Measurements from ENCODE around the gene STN1. TPM values are rescaled to one million over a fixed set of nuclear protein-coding genes. Genes with fewer than 3 reads are reported as not detected.

STN1 gene
- total and polyA plus RNA-seq, 9 of the 15 experiments (the other 6 are each of a cell fraction or from before 2014, with no cell fraction given): 9.1 to 19.6 (median 13.8) TPM

- TF ChIP-seq KAT7 (CRISPR knock-in tag; IDR thresholded peaks at IDR 0.05; ENCODE audit: borderline replicate concordance) (no peak), PURB (CRISPR knock-in tag; IDR thresholded peaks at IDR 0.05; ENCODE audit: low read depth) (no peak), CHD2 (IDR thresholded peaks at IDR 0.05; ENCODE audit: low read depth, low read length) (no peak), STAT5A (IDR thresholded peaks at IDR 0.05; ENCODE audit: borderline replicate concordance, low read length) (no peak), NR4A1 (CRISPR knock-in tag; IDR thresholded peaks at IDR 0.05) (no peak), NR4A1 (tag; IDR thresholded peaks at IDR 0.05) (no peak), LARP7 (IDR thresholded peaks at IDR 0.05) (no peak), PHF20 (IDR thresholded peaks at IDR 0.05; ENCODE audit: partially characterized antibody) (no peak), ZNF324 (CRISPR knock-in tag; IDR thresholded peaks at IDR 0.05) (no peak), MIER1 (IDR thresholded peaks at IDR 0.05; ENCODE audit: low read depth) (no peak)
- TF ChIP-seq, protein P1, sequence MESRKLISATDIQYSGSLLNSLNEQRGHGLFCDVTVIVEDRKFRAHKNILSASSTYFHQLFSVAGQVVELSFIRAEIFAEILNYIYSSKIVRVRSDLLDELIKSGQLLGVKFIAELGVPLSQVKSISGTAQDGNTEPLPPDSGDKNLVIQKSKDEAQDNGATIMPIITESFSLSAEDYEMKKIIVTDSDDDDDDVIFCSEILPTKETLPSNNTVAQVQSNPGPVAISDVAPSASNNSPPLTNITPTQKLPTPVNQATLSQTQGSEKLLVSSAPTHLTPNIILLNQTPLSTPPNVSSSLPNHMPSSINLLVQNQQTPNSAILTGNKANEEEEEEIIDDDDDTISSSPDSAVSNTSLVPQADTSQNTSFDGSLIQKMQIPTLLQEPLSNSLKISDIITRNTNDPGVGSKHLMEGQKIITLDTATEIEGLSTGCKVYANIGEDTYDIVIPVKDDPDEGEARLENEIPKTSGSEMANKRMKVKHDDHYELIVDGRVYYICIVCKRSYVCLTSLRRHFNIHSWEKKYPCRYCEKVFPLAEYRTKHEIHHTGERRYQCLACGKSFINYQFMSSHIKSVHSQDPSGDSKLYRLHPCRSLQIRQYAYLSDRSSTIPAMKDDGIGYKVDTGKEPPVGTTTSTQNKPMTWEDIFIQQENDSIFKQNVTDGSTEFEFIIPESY (CRISPR knock-in tag; IDR thresholded peaks at IDR 0.05): no peak
These were observed 24.9 kb upstream of the STN1 start (continued) for GRCh38 chr10:103942866-103943265.

- Histone ChIP-seq H3K9me1 (ENCODE audit: control insufficient read depth, insufficient read depth, low read length) (no peaks in the 10 kb centered on the region), H3K4me3 (no peak overlapping the region), H3K9me3 (replicated peaks; ENCODE audit: control insufficient read depth, insufficient read depth, low read depth, low read length) (no peaks in the 10 kb centered on the region), H3K27ac (ENCODE audit: extremely low read depth, low read depth, low read length) (no peak overlapping the region), H3K9ac (ENCODE audit: insufficient read depth in 1 of 2, low read depth in 2 of 2, low read length in 2 of 2) (no peak overlapping the region), H3K79me2 (ENCODE audit: control insufficient read depth, insufficient read depth, low read length) (no peaks in the 10 kb centered on the region), H3K36me3 (ENCODE audit: control insufficient read depth, insufficient read depth, low read length) (no peaks in the 10 kb centered on the region), H2AFZ (ENCODE audit: low read depth, low read length) (no peak overlapping the region), H3K4me2 (ENCODE audit: insufficient read depth, low read length) (no peak overlapping the region), H3K4me1 (replicated peaks in 1 of 2; ENCODE audit: control insufficient read depth in 2 of 2, insufficient read depth in 2 of 2, low read length in 2 of 2) (no peaks in the 10 kb centered on the region), H3K27me3 (ENCODE audit: control insufficient read depth in 2 of 2, insufficient read depth in 2 of 2, low read length in 2 of 2) (no peaks in the 10 kb centered on the region), H4K20me1 (replicated peaks; ENCODE audit: control insufficient read depth, insufficient read depth, low read length) (no peaks in the 10 kb centered on the region)
- POLR2A ChIA-PET: interaction anchor here (0.9 to 1.1 kb wide), 2 partner anchors 8 to 11 kb away, joined by 3 read pairs; no protein-coding TSS in a partner anchor
- ATAC-seq (no peak), FAIRE-seq (no peak), DNase-seq (ENCODE audit: extremely low read depth in 1 of 4, low spot score in 3 of 4) (no peak)
- CTCF ChIA-PET (ENCODE audit: low intra/inter-chr PET ratio): no interaction called here
- BruUV-seq (replicated peaks): no TSS peak
- 9% methylated on average over 2 of the region's 2 CpGs for WGBS (ENCODE audit: insufficient coverage, low coverage, missing lambda C conversion rate)
- in situ Hi-C loops (cut with MboI): no loop called here
- intact Hi-C loops (cut with micrococcal nuclease): no loop called here
- TF ChIP-seq KLF6 (CRISPR knock-in tag; IDR thresholded peaks at IDR 0.05; ENCODE audit: borderline replicate concordance) (no peak), HIVEP1 (CRISPR knock-in tag; IDR thresholded peaks at IDR 0.05) (no peak), PHB2 (IDR thresholded peaks at IDR 0.05; ENCODE audit: low read depth) (no peak), ZNF274 (IDR thresholded peaks at IDR 0.05; ENCODE audit: borderline replicate concordance, low read depth, low read length) (no peak), TCF3 (CRISPR knock-in tag; IDR thresholded peaks at IDR 0.05) (no peak)
- TF ChIP-seq, protein P2, sequence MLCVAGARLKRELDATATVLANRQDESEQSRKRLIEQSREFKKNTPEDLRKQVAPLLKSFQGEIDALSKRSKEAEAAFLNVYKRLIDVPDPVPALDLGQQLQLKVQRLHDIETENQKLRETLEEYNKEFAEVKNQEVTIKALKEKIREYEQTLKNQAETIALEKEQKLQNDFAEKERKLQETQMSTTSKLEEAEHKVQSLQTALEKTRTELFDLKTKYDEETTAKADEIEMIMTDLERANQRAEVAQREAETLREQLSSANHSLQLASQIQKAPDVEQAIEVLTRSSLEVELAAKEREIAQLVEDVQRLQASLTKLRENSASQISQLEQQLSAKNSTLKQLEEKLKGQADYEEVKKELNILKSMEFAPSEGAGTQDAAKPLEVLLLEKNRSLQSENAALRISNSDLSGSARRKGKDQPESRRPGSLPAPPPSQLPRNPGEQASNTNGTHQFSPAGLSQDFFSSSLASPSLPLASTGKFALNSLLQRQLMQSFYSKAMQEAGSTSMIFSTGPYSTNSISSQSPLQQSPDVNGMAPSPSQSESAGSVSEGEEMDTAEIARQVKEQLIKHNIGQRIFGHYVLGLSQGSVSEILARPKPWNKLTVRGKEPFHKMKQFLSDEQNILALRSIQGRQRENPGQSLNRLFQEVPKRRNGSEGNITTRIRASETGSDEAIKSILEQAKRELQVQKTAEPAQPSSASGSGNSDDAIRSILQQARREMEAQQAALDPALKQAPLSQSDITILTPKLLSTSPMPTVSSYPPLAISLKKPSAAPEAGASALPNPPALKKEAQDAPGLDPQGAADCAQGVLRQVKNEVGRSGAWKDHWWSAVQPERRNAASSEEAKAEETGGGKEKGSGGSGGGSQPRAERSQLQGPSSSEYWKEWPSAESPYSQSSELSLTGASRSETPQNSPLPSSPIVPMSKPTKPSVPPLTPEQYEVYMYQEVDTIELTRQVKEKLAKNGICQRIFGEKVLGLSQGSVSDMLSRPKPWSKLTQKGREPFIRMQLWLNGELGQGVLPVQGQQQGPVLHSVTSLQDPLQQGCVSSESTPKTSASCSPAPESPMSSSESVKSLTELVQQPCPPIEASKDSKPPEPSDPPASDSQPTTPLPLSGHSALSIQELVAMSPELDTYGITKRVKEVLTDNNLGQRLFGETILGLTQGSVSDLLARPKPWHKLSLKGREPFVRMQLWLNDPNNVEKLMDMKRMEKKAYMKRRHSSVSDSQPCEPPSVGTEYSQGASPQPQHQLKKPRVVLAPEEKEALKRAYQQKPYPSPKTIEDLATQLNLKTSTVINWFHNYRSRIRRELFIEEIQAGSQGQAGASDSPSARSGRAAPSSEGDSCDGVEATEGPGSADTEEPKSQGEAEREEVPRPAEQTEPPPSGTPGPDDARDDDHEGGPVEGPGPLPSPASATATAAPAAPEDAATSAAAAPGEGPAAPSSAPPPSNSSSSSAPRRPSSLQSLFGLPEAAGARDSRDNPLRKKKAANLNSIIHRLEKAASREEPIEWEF (CRISPR knock-in tag; IDR thresholded peaks at IDR 0.05): no peak
These were observed 23.8 kb upstream of the STN1 start for GRCh38 chr10:103941801-103942200.

Measured in K562 (cell line).